HCT116 (cell line): ENCODE data around the gene BOD1L1. TPM values are rescaled to one million over a fixed set of nuclear protein-coding genes. Genes with fewer than 3 reads are reported as not detected.

Experiments
- ATAC-seq: fragments of 200-7000 bp; cut with Tn5 transposase; 2 replicates; pipeline ENCODE4 v1.9.1; 2020; ENCODE audit warnings: mild to moderate bottlenecking, moderate library complexity
- BruUV-seq: library from RNA; stranded (reverse); fragments of 400-500 nt; replicated peaks from 2 replicates; lab custom pipeline; 2021; lab: Mats Ljungman, UMichigan
- CTCF ChIA-PET: fragments of 300-600 bp; sonication (Branson Sonifier 250); formaldehyde crosslinking; loops from one replicate; lab custom pipeline; 2021; ENCODE audit warnings: antibody characterized with exemption; lab: Charles Lee
- POLR2A ChIA-PET: fragments of 300-600, 350-600 bp; sonication (Branson Sonifier 250); formaldehyde crosslinking; loops from one replicate; lab custom pipeline; 2021; ENCODE audit warnings: antibody characterized with exemption; lab: Charles Lee
- RAD21 ChIA-PET, 2 experiments: fragments of 300-600 bp; sonication (Branson Sonifier 250); formaldehyde crosslinking; loops; one replicate each; lab custom pipeline; 2023; ENCODE audit warnings: low total read pairs in 2 of 2; ENCODE audit not compliant: uncharacterized antibody in 2 of 2, unreplicated experiment in 2 of 2, low non-redundant PET in 1 of 2; lab: Charles Lee
- DNase-seq: peaks from one replicate; pipeline ENCODE4 v3.0.0-alpha.2; 2010; ENCODE audit warnings: low read depth, low spot score
- H2AFZ ChIP-seq: fragments of 200-600 bp; shearing (Covaris generic), sonication (generic); 2 replicates; pipeline ENCODE4 v1.6.1; 2017; ENCODE audit warnings: low read depth, mixed run types, mixed read lengths, antibody characterized with exemption, low read length; ENCODE audit not compliant: poor library complexity, severe bottlenecking
- H3K27ac ChIP-seq: 2 replicates; pipeline ENCODE4 v1.5.1; 2012; ENCODE audit warnings: low read depth, low read length
- H3K27me3 ChIP-seq: fragments of 200-600 bp; sonication (generic); 2 replicates; pipeline ENCODE4 v1.6.1; 2016; ENCODE audit warnings: mixed run types, low read length, mixed read lengths; ENCODE audit not compliant: insufficient read depth
- H3K36me3 ChIP-seq, 2 experiments: fragments of 200-500 bp in 1 of 2; fragments of 200-600 bp in 1 of 2; sonication (Bioruptor generic) in 1 of 2; sonication (generic) in 1 of 2; 2 replicates each; pipeline versions ENCODE4 v1.5.1 to v1.6.1; 2014 to 2016; ENCODE audit warnings: low read length in 2 of 2, inconsistent platforms in 1 of 2, mixed read lengths in 1 of 2, mixed run types in 1 of 2; ENCODE audit not compliant: insufficient read depth in 2 of 2, control insufficient read depth in 1 of 2
- H3K4me1 ChIP-seq, 2 experiments: fragments of 200-600 bp in 1 of 2; sonication (generic) in 1 of 2; 2 replicates each; pipeline versions ENCODE4 v1.5.1 to v1.6.1; 2012 to 2017; ENCODE audit warnings: low read length in 2 of 2, inconsistent platforms in 1 of 2, mild to moderate bottlenecking in 1 of 2, mixed read lengths in 1 of 2, mixed run types in 1 of 2, moderate library complexity in 1 of 2; ENCODE audit not compliant: insufficient read depth in 2 of 2, control insufficient read depth in 1 of 2
- H3K4me2 ChIP-seq: fragments of 200-600 bp; sonication (generic); 2 replicates; pipeline ENCODE4 v1.6.1; 2017; ENCODE audit warnings: mixed run types, low read length, mixed read lengths
- H3K4me3 ChIP-seq, 2 experiments: fragments of 200-600 bp in 1 of 2; sonication (generic) in 1 of 2; replicated peaks in 1 of 2; 2 replicates each; pipeline ENCODE4 v1.5.1; 2011 to 2016; ENCODE audit warnings: low read length in 2 of 2, control low read depth in 1 of 2, low read depth in 1 of 2, mild to moderate bottlenecking in 1 of 2, mixed read lengths in 1 of 2, mixed run types in 1 of 2
- H3K79me2 ChIP-seq: fragments of 200-600 bp; sonication (generic); 2 replicates; pipeline ENCODE4 v1.6.1; 2017; ENCODE audit warnings: mild to moderate bottlenecking, mixed run types, low read length, moderate library complexity, mixed read lengths; ENCODE audit not compliant: insufficient read depth
- H3K9ac ChIP-seq: fragments of 200-600 bp; sonication (generic); 2 replicates; pipeline ENCODE4 v1.6.1; 2016; ENCODE audit warnings: low read length, mixed read lengths
- H3K9me2 ChIP-seq: fragments of 200-600 bp; sonication (generic), shearing (Covaris generic); 2 replicates; pipeline ENCODE4 v1.6.1; 2017; ENCODE audit warnings: mixed run types, mild to moderate bottlenecking, moderate library complexity; ENCODE audit not compliant: insufficient read depth
- H3K9me3 ChIP-seq, 2 experiments: fragments of 200-500 bp in 1 of 2; fragments of 200-600 bp in 1 of 2; sonication (Bioruptor generic) in 1 of 2; sonication (generic) in 1 of 2; 2 replicates each; pipeline ENCODE4 v1.6.1; 2014 to 2017; ENCODE audit warnings: low read length in 2 of 2, mixed read lengths in 2 of 2, inconsistent platforms in 1 of 2, low read depth in 1 of 2, mild to moderate bottlenecking in 1 of 2, mixed run types in 1 of 2, moderate library complexity in 1 of 2; ENCODE audit not compliant: control insufficient read depth in 1 of 2, insufficient read depth in 1 of 2
- H4K20me1 ChIP-seq: fragments of 200-600 bp; sonication (generic), shearing (Covaris generic); 2 replicates; pipeline ENCODE4 v1.6.1; 2017; ENCODE audit warnings: mixed run types, mild to moderate bottlenecking, moderate library complexity; ENCODE audit not compliant: insufficient read depth
- CTCF ChIP-seq, 3 experiments: fragments of 200-600 bp in 1 of 3; sonication (generic) in 1 of 3; IDR thresholded peaks in 2 of 3; conservative IDR thresholded peaks in 1 of 3; 2 replicates each; pipeline ENCODE4 v1.5.1; 2012 to 2017; ENCODE audit warnings: low read depth in 2 of 3, low read length in 2 of 3, antibody characterized with exemption in 1 of 3, borderline replicate concordance in 1 of 3, control low read depth in 1 of 3, mild to moderate bottlenecking in 1 of 3, mixed read lengths in 1 of 3, mixed run types in 1 of 3, moderate library complexity in 1 of 3; ENCODE audit not compliant: insufficient read depth in 1 of 3
- EZH2 ChIP-seq: fragments of 200-600 bp; sonication (generic); IDR thresholded peaks from 2 replicates; pipeline ENCODE4 v1.6.1; 2017; ENCODE audit warnings: antibody characterized with exemption, mixed run types
- FOSL1 ChIP-seq: IDR thresholded peaks from 2 replicates; pipeline ENCODE4 v1.6.1; 2012; ENCODE audit warnings: low read depth
- JUND ChIP-seq: IDR thresholded peaks from 2 replicates; pipeline ENCODE4 v1.6.1; 2012
- POLR2AphosphoS5 ChIP-seq: IDR thresholded peaks from 2 replicates; pipeline ENCODE4 v1.6.1; 2011; ENCODE audit warnings: mild to moderate bottlenecking, low read depth, low read length, moderate library complexity
- YY1 ChIP-seq: IDR thresholded peaks from 2 replicates; pipeline ENCODE4 v1.6.1; 2011; ENCODE audit warnings: low read length, low read depth, moderate library complexity, mild to moderate bottlenecking; ENCODE audit not compliant: insufficient replicate concordance; ENCODE audit errors: extremely low read depth
- ZBTB33 ChIP-seq: IDR thresholded peaks from 2 replicates; pipeline ENCODE4 v1.6.1; 2011; ENCODE audit warnings: mild to moderate bottlenecking, low read length, moderate library complexity; ENCODE audit not compliant: insufficient replicate concordance; ENCODE audit errors: extremely low read depth
- ZFX ChIP-seq: fragments of 450-650 bp; IDR thresholded peaks from 2 replicates; pipeline ENCODE4 v1.6.1; 2017
- ZNF274 ChIP-seq: fragments of 200-500 bp; sonication (Bioruptor generic); IDR thresholded peaks from 2 replicates; pipeline ENCODE4 v1.6.1; 2014; ENCODE audit warnings: mild to moderate bottlenecking, low read depth, low read length, inconsistent platforms
- intact Hi-C: fragments of 100-400 bp; cut with micrococcal nuclease; formaldehyde crosslinking; loops from 2 replicates; pipeline ENCODE4 v1.10.0; 2022
- total RNA-seq: library from RNA; stranded (reverse); gene quantifications from one replicate; pipeline ENCODE4 v1.2.1, GENCODE V29; 2021; ENCODE audit not compliant: unreplicated experiment
- TF ChIP-seq, protein P1 (sequence below): IDR thresholded peaks from 2 replicates; pipeline ENCODE4 v1.6.1; 2012
- TF ChIP-seq, protein P2 (sequence below): IDR thresholded peaks from 2 replicates; pipeline ENCODE4 v1.6.1; 2012; ENCODE audit warnings: low read depth

BOD1L1 gene
- total RNA-seq, 1 experiment from 2014 or later = 22.4 TPM

DNA sequence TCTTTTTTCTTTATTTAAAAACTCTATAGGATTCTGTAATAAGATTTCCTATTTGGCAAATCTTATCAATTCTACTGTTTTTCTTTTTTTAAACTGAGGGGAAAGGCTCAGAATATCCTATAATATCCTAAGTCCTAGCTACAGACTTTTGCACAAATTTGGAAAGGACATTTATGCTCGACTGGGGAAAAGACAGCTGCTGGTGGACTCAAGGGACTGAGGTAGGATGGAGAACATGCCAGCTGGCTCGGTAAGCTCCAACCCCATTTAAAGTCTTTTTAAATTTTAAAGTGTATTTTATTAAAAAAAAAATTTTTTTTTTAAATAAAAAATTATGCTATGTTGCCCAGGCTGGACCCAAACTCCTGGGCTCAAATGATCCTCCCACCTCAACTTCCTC lies 36.8 kb downstream of the BOD1L1 start:
- no peak overlapping the region for H3K27ac ChIP-seq
- intact Hi-C loops = no loop called here
- ChIA-PET POLR2A (no interaction called here), CTCF (no interaction called here), RAD21 (no interaction called here)
- H3K9me3 ChIP-seq = no peaks in the 10 kb centered on the region
- BruUV-seq = no TSS peak
- peaks cover 17 to 30% of the 10 kb centered on the region in 2 experiments for H3K36me3 ChIP-seq
- H2AFZ ChIP-seq = no peak overlapping the region
- no peaks in the 10 kb centered on the region for H3K9me2 ChIP-seq
- no peaks in the 10 kb centered on the region for H3K27me3 ChIP-seq
- no peaks in the 10 kb centered on the region for H3K4me1 ChIP-seq
- H3K4me3 ChIP-seq = no peak overlapping the region
- TF ChIP-seq POLR2AphosphoS5 (no peak), YY1 (no peak), ZFX (no peak), ZBTB33 (no peak)
- TF ChIP-seq, protein P1, sequence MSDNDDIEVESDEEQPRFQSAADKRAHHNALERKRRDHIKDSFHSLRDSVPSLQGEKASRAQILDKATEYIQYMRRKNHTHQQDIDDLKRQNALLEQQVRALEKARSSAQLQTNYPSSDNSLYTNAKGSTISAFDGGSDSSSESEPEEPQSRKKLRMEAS = no peak
- H4K20me1 ChIP-seq = no peaks in the 10 kb centered on the region
- ATAC-seq = no peak
- no peak overlapping the region for H3K4me2 ChIP-seq
- H3K9ac ChIP-seq = no peak overlapping the region
- DNase-seq = no peak
- no peaks in the 10 kb centered on the region for H3K79me2 ChIP-seq

DNA sequence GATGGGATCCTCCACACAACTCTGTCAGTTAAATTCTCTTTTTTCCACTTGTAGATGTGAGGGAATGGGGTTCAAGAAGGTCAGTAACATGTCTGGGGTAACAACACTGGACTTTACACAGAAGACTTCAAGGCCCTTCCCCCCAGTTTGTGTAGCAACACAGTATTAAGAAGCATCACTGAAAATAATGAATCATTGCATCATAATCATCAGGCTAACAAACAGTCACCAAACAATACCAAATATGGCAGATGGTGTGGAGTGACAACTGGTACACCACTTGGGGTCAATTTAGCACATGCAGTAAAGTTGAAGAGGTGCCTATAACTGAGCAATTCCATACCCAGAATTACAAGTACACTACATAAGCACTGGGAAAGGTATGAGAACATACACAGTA lies 38.6 kb downstream of the BOD1L1 start:
- no peak overlapping the region for H3K9ac ChIP-seq
- H3K4me3 ChIP-seq = no peak overlapping the region
- DNase-seq = no peak
- no peaks in the 10 kb centered on the region for H3K4me1 ChIP-seq
- H4K20me1 ChIP-seq = no peaks in the 10 kb centered on the region
- H3K36me3 ChIP-seq = peaks cover 17 to 33% of the 10 kb centered on the region in 2 experiments
- H3K27ac ChIP-seq = no peak overlapping the region
- H3K9me3 ChIP-seq = no peaks in the 10 kb centered on the region
- no TSS peak for BruUV-seq
- no peak overlapping the region for H2AFZ ChIP-seq
- CTCF ChIA-PET = no interaction called here
- ATAC-seq = no peak
- no peaks in the 10 kb centered on the region for H3K79me2 ChIP-seq
- POLR2A ChIA-PET = no interaction called here
- H3K9me2 ChIP-seq = no peaks in the 10 kb centered on the region
- H3K4me2 ChIP-seq = no peak overlapping the region
- RAD21 ChIA-PET = no interaction called here
- H3K27me3 ChIP-seq = no peaks in the 10 kb centered on the region
- intact Hi-C loops = no loop called here
- TF ChIP-seq, protein P1 = no peak
- TF ChIP-seq ZNF274 (no peak), CTCF (IDR thresholded peaks at IDR 0.05 in 2 of 3, conservative IDR thresholded peaks at IDR 0.05 in 1 of 3; ENCODE audit: borderline replicate concordance in 1 of 3, insufficient read depth in 1 of 3, low read depth in 2 of 3, low read length in 2 of 3) (no peak), EZH2 (no peak), FOSL1 (no peak), JUND (no peak), POLR2AphosphoS5 (no peak)
- TF ChIP-seq, protein P2, sequence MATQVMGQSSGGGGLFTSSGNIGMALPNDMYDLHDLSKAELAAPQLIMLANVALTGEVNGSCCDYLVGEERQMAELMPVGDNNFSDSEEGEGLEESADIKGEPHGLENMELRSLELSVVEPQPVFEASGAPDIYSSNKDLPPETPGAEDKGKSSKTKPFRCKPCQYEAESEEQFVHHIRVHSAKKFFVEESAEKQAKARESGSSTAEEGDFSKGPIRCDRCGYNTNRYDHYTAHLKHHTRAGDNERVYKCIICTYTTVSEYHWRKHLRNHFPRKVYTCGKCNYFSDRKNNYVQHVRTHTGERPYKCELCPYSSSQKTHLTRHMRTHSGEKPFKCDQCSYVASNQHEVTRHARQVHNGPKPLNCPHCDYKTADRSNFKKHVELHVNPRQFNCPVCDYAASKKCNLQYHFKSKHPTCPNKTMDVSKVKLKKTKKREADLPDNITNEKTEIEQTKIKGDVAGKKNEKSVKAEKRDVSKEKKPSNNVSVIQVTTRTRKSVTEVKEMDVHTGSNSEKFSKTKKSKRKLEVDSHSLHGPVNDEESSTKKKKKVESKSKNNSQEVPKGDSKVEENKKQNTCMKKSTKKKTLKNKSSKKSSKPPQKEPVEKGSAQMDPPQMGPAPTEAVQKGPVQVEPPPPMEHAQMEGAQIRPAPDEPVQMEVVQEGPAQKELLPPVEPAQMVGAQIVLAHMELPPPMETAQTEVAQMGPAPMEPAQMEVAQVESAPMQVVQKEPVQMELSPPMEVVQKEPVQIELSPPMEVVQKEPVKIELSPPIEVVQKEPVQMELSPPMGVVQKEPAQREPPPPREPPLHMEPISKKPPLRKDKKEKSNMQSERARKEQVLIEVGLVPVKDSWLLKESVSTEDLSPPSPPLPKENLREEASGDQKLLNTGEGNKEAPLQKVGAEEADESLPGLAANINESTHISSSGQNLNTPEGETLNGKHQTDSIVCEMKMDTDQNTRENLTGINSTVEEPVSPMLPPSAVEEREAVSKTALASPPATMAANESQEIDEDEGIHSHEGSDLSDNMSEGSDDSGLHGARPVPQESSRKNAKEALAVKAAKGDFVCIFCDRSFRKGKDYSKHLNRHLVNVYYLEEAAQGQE = no peak
